ENCODE measurements around the gene MTAP.

DNA sequence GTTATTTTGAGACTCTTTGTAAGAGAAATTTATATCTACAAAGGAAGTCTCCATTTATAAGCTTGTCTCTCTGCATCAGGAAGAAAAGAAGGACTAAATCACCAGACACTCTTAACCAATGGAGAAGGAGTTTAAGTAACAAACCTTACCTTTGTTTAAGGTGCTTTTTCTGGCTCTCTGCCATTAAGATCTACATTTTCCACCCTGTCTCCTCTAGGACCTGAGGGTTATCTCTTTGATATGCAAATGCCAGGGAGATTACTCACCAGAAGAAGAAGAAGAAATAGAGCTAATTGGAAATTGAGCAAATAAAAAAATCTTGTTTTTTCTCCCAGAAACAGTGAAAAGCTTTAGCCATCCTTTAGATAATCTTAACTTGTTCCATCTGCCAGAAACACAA lies 130.8 kb downstream of the MTAP start:
- TF ChIP-seq, protein P1, sequence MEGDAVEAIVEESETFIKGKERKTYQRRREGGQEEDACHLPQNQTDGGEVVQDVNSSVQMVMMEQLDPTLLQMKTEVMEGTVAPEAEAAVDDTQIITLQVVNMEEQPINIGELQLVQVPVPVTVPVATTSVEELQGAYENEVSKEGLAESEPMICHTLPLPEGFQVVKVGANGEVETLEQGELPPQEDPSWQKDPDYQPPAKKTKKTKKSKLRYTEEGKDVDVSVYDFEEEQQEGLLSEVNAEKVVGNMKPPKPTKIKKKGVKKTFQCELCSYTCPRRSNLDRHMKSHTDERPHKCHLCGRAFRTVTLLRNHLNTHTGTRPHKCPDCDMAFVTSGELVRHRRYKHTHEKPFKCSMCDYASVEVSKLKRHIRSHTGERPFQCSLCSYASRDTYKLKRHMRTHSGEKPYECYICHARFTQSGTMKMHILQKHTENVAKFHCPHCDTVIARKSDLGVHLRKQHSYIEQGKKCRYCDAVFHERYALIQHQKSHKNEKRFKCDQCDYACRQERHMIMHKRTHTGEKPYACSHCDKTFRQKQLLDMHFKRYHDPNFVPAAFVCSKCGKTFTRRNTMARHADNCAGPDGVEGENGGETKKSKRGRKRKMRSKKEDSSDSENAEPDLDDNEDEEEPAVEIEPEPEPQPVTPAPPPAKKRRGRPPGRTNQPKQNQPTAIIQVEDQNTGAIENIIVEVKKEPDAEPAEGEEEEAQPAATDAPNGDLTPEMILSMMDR (IDR thresholded peaks at IDR 0.05; ENCODE audit: low read depth, low read length, missing input control) = no peak
- TF ChIP-seq, protein P2, sequence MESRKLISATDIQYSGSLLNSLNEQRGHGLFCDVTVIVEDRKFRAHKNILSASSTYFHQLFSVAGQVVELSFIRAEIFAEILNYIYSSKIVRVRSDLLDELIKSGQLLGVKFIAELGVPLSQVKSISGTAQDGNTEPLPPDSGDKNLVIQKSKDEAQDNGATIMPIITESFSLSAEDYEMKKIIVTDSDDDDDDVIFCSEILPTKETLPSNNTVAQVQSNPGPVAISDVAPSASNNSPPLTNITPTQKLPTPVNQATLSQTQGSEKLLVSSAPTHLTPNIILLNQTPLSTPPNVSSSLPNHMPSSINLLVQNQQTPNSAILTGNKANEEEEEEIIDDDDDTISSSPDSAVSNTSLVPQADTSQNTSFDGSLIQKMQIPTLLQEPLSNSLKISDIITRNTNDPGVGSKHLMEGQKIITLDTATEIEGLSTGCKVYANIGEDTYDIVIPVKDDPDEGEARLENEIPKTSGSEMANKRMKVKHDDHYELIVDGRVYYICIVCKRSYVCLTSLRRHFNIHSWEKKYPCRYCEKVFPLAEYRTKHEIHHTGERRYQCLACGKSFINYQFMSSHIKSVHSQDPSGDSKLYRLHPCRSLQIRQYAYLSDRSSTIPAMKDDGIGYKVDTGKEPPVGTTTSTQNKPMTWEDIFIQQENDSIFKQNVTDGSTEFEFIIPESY (IDR thresholded peaks at IDR 0.05) = no peak
- TF ChIP-seq RAD21 (IDR thresholded peaks at IDR 0.05) = no peak
- TF ChIP-seq TAF1 (conservative IDR thresholded peaks at IDR 0.05) = no peak
- TF ChIP-seq, protein P3, sequence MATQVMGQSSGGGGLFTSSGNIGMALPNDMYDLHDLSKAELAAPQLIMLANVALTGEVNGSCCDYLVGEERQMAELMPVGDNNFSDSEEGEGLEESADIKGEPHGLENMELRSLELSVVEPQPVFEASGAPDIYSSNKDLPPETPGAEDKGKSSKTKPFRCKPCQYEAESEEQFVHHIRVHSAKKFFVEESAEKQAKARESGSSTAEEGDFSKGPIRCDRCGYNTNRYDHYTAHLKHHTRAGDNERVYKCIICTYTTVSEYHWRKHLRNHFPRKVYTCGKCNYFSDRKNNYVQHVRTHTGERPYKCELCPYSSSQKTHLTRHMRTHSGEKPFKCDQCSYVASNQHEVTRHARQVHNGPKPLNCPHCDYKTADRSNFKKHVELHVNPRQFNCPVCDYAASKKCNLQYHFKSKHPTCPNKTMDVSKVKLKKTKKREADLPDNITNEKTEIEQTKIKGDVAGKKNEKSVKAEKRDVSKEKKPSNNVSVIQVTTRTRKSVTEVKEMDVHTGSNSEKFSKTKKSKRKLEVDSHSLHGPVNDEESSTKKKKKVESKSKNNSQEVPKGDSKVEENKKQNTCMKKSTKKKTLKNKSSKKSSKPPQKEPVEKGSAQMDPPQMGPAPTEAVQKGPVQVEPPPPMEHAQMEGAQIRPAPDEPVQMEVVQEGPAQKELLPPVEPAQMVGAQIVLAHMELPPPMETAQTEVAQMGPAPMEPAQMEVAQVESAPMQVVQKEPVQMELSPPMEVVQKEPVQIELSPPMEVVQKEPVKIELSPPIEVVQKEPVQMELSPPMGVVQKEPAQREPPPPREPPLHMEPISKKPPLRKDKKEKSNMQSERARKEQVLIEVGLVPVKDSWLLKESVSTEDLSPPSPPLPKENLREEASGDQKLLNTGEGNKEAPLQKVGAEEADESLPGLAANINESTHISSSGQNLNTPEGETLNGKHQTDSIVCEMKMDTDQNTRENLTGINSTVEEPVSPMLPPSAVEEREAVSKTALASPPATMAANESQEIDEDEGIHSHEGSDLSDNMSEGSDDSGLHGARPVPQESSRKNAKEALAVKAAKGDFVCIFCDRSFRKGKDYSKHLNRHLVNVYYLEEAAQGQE (IDR thresholded peaks at IDR 0.05) = no peak
